ENCODE data around the gene GRIK3. TPM values are rescaled to one million over a fixed set of nuclear protein-coding genes. Genes with fewer than 3 reads are reported as not detected.
"Not testable (repeated sequence)": the region's sequence is repeated elsewhere in the genome, so short reads cannot be mapped to it uniquely, and the experiment has no call there.

Gene GRIK3
- total RNA-seq: 1 to 10 TPM in 2 of 4 donors, under 1 TPM in 2; 0.75 to 9.8 (median 1.2) TPM

DNA sequence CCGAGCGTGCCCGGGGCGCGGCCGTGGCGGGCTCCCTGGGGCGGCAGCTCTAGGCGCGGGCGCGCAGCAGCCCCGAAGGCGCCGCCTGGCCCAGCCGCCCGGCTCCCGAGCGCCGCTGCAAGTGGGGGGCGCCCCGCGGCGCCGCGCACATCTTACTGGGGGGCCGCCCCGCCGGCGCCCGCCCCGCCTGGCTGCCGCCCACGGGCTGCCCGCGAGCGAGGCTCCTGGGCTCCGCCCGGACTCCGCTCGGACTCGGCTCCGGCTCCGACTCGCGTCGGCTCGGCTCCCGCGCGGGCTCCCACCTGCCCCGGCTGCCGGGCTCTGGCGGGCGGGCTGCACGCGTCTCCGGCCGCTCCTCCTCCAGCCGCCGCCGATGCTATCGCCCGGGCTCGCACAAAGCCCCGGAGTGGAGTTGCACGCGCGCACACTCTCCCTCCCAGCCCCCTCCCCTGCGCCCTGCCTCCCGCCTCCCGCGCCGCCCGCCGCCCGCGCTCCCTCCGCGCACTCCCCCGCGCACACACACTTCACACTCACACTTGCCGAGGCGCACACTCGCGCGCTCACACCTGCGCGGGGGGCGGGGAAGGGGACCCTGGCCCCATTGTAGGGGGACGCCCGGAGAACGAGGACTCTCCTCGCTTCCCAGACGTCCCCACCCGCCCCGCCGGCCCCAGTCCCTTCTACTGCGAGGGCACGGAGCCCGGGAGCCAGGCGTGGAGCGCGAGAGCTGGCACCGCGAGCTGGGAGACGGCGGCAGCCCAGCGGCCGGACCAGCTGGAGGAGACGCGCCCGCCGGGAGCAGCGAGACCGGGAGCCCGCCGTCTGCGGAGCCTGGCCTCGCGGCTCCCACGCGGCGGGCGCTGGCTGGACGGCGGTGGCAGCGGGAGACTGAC is at the start of gene GRIK3:
TSS of gene GRIK3 (minus strand) at position 395 of the 893 bp plus-strand sequence. CDS start 407 bp downstream, outside the sequence.
- no peaks in the 10 kb centered on the region for H3K9me3 ChIP-seq
- WGBS, 2 donors (ENCODE audit: low coverage in 1 of 2): 11% methylated on average over 75 of the region's 128 CpGs; no CpG with 5 or more reads in 1 of the 2 donors
- intact Hi-C loops (cut with DNase I; ENCODE audit: low total_unique reads): no loop called here
- in situ Hi-C loops (cut with MboI; ENCODE audit: low pct_ligation_motif_present in 1 of 4, low pct_unique_long_range_greater_than_20kb in 1 of 4, low sequenced_read_pairs in 3 of 4): no loop called here
- H3K4me3 ChIP-seq: peak within 1 kb of the TSS in 2 of 4 donors; percentile 9 to 17
- no peaks in the 10 kb centered on the region for H3K36me3 ChIP-seq
- peaks cover 0 to 5% (median 2%) of the 10 kb centered on the region in 4 donors for H3K4me1 ChIP-seq
- peaks cover 97% of the 10 kb centered on the region for H3K27me3 ChIP-seq
- peak within 1 kb of the TSS in 1 of 4 donors; percentile 8 for H3K27ac ChIP-seq
- DNase-seq: no peak
- no peak for TF ChIP-seq EP300 (IDR thresholded peaks at IDR 0.05; ENCODE audit: low read depth)
- no peak for TF ChIP-seq POLR2A (IDR thresholded peaks at IDR 0.05)
- TF ChIP-seq POLR2AphosphoS5 (IDR thresholded peaks at IDR 0.05): no peak
- TF ChIP-seq, protein P1, sequence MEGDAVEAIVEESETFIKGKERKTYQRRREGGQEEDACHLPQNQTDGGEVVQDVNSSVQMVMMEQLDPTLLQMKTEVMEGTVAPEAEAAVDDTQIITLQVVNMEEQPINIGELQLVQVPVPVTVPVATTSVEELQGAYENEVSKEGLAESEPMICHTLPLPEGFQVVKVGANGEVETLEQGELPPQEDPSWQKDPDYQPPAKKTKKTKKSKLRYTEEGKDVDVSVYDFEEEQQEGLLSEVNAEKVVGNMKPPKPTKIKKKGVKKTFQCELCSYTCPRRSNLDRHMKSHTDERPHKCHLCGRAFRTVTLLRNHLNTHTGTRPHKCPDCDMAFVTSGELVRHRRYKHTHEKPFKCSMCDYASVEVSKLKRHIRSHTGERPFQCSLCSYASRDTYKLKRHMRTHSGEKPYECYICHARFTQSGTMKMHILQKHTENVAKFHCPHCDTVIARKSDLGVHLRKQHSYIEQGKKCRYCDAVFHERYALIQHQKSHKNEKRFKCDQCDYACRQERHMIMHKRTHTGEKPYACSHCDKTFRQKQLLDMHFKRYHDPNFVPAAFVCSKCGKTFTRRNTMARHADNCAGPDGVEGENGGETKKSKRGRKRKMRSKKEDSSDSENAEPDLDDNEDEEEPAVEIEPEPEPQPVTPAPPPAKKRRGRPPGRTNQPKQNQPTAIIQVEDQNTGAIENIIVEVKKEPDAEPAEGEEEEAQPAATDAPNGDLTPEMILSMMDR (IDR thresholded peaks at IDR 0.05): no peak

- in situ Hi-C loops (cut with MboI; ENCODE audit: low pct_ligation_motif_present in 1 of 4, low pct_unique_long_range_greater_than_20kb in 1 of 4, low sequenced_read_pairs in 3 of 4) (no loop called here), intact Hi-C loops (cut with DNase I; ENCODE audit: low total_unique reads) (no loop called here)
- Histone ChIP-seq H3K27ac (no peak overlapping the region), H3K4me3 (no peak overlapping the region), H3K36me3 (no peaks in the 10 kb centered on the region), H3K9me3 (no peaks in the 10 kb centered on the region), H3K4me1 (no peaks in the 10 kb centered on the region), H3K27me3 (peaks cover 3% of the 10 kb centered on the region)
- WGBS, 2 donors (ENCODE audit: low coverage in 1 of 2): 75 to 79% methylated on average over 8 to 10 of the region's 10 CpGs
- no peak for TF ChIP-seq POLR2AphosphoS5 (IDR thresholded peaks at IDR 0.05)
- TF ChIP-seq, protein P1 (IDR thresholded peaks at IDR 0.05): no peak
- TF ChIP-seq EP300 (IDR thresholded peaks at IDR 0.05; ENCODE audit: low read depth): no peak
- TF ChIP-seq POLR2A (IDR thresholded peaks at IDR 0.05): no peak
- DNase-seq: no peak
Measured at GRCh38 chr1:37084013-37084412, 49.7 kb upstream of the GRIK3 start.

DNA sequence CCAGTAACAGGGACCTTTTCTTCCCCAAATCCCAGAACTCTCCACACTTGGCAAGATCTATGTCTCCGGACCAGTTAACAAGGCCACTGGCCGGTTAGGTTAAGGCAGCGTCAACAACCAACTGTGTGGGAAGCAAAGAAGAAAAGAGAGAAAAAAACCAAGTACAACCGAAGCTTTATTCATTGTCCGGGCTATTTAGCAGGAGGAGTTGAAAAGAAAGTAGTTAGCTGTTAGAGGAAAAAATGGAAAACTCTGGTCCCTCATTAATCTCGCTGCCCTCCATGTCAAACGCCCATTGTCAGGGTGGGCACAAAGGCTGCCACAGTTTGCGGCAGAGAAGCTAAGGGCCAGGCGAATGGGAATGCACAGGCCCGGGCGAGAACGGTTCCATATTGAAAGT is 49.3 kb upstream of the GRIK3 start:
- Histone ChIP-seq H3K36me3 (no peaks in the 10 kb centered on the region), H3K4me1 (no peaks in the 10 kb centered on the region), H3K27ac (no peak overlapping the region), H3K9me3 (no peaks in the 10 kb centered on the region), H3K27me3 (peaks cover 3% of the 10 kb centered on the region), H3K4me3 (no peak overlapping the region)
- DNase-seq: no peak
- 73 to 90% methylated on average over 3 to 11 of the region's 12 CpGs for WGBS, 2 donors (ENCODE audit: low coverage in 1 of 2)
- intact Hi-C loops (cut with DNase I; ENCODE audit: low total_unique reads) (no loop called here), in situ Hi-C loops (cut with MboI; ENCODE audit: low pct_ligation_motif_present in 1 of 4, low pct_unique_long_range_greater_than_20kb in 1 of 4, low sequenced_read_pairs in 3 of 4) (no loop called here)
- no peak for TF ChIP-seq EP300 (IDR thresholded peaks at IDR 0.05; ENCODE audit: low read depth)
- TF ChIP-seq, protein P1 (IDR thresholded peaks at IDR 0.05): no peak

- whole genome bisulfite sequencing, 2 donors (ENCODE audit: low coverage in 1 of 2): 94% methylated on average over 27 of the region's 54 CpGs; no CpG with 5 or more reads in 1 of the 2 donors
- H3K4me3 ChIP-seq; H3K27me3 ChIP-seq; DNase-seq; in situ Hi-C loops (cut with MboI; ENCODE audit: low pct_ligation_motif_present in 1 of 4, low pct_unique_long_range_greater_than_20kb in 1 of 4, low sequenced_read_pairs in 3 of 4); intact Hi-C loops (cut with DNase I; ENCODE audit: low total_unique reads); H3K36me3 ChIP-seq; H3K4me1 ChIP-seq; H3K27ac ChIP-seq; H3K9me3 ChIP-seq: not testable (repeated sequence)
Measured at GRCh38 chr1:37080296-37080986, 46.1 kb upstream of the GRIK3 start.
